Kidney glomerular epithelial cell (primary cell): Measurements from ENCODE around the gene MYO3B.

ENCODE experiments used
- DNase-seq: peaks from one replicate; lab custom pipeline; 2025; lab: John Stamatoyannopoulos, UW

Gene MYO3B

DNA sequence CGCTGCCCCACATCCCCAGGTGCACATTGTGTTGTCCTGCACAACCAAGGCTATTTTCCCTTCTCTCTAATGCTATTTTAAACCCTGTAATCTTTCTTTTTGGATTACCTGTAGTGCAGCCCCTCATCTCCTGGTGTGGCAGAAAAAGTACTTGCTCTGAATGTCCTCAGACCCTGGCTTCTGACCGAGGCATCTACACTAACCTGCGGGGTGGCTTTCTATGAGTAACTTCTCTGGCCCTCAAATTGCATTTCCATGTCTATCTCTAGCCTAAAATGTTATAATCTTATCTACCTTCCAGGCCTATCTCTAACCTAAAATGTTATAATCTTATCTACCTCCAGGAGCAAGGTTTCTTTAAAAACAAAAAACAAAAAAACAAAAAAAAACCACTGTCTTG lies 519.0 kb downstream of the MYO3B start:
- no peak for DNase-seq

DNA sequence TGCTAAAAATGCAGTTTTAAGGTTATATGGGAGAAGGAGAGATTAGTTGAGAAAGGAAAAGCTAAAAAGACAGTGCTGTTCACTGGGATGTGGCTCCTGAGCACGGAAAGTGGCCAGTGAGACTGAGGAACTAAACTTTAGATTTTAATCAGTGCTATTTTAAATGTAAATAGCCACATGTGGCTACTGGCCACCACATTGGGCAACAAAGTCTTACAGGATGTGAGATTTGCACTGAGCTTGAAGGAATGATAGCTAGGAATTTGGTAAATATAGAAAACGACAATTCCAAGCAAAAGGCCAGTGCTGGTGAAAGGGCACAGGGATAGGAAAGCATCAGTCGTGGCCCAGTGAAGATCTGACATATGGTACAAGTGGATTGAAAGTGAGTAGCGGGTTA lies 523.1 kb downstream of the MYO3B start:
- no peak for DNase-seq

DNA sequence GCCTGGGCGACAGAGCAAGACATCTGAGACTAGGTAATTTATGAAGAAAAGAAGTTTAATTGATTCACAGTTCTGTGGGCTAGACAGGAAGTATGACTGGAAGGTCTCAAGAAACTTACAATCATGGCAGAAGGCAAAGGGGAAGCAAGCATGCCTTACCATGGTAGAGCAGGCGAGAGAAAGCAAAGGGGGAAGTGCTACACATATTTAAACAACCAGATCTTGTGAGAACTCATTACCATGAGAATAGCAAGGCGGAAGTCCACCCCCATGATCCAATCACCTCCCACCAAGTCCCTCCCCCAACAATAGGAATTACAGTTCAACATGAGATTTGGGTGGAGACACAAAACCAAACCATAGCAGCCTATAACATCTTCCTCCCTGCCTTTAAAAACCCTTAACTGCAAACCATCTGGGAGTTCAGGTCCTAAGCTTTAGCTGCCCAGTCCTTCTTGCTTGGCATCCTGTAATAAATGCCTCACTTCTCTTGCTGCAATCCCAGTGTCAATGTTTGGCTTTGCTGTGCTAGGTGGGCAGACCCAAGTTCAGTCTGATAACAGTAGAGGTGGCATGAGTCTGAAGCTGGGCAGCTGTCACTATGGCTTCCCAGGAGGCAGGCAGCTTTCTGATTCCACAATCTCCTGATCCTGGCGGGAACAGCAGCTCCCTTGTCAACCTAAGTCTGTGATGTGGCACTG lies 526.0 kb downstream of the MYO3B start:
- no peak for DNase-seq
